NCI-H146 treated with DMSO at 0.1 percent for 48 hours (cell line): ENCODE measurements around the gene SPATC1L.
"Not testable (repeated sequence)": the region's sequence is repeated elsewhere in the genome, so short reads cannot be mapped to it uniquely, and the experiment has no call there.

Source experiments
- DNase-seq: peaks from one replicate; lab custom pipeline; 2025; ENCODE audit not compliant: unreplicated experiment; lab: John Stamatoyannopoulos, UW

SPATC1L gene

GRCh38 chr21:46151989-46152926 is 32.0 kb downstream of the SPATC1L start:
- no peak for DNase-seq

- no peak for DNase-seq
Observed at GRCh38 chr21:46151261-46151988, 32.8 kb downstream of the SPATC1L start.

- no peak for DNase-seq
Observed at GRCh38 chr21:46150491-46151121, 33.7 kb downstream of the SPATC1L start.

GRCh38 chr21:46150073-46150472 is 34.2 kb downstream of the SPATC1L start:
- no peak for DNase-seq

GRCh38 chr21:46149205-46149901 is 34.9 kb downstream of the SPATC1L start:
- no peak for DNase-seq

- no peak for DNase-seq
Observed at GRCh38 chr21:46148106-46148505, 36.2 kb downstream of the SPATC1L start.

- DNase-seq = peak; percentile 9
Observed at GRCh38 chr21:46147429-46147828, 36.8 kb downstream of the SPATC1L start.

GRCh38 chr21:46146856-46147255 is 37.4 kb downstream of the SPATC1L start:
- DNase-seq = no peak

GRCh38 chr21:46145840-46146691 is 38.2 kb downstream of the SPATC1L start:
- no peak for DNase-seq

- no peak for DNase-seq
Observed at GRCh38 chr21:46145159-46145839, 39.0 kb downstream of the SPATC1L start.

- DNase-seq = no peak
Observed at GRCh38 chr21:46144464-46145070, 39.7 kb downstream of the SPATC1L start.

GRCh38 chr21:46142582-46143473 is 41.4 kb downstream of the SPATC1L start:
- no peak for DNase-seq

- no peak for DNase-seq
Observed at GRCh38 chr21:46141767-46142581, 42.3 kb downstream of the SPATC1L start.

- not testable (repeated sequence) for DNase-seq
Observed at GRCh38 chr21:46140352-46141003, 43.8 kb downstream of the SPATC1L start.

GRCh38 chr21:46139686-46140085 is 44.6 kb downstream of the SPATC1L start:
- no peak for DNase-seq

GRCh38 chr21:46138383-46138970 is 45.8 kb downstream of the SPATC1L start:
- DNase-seq = no peak
